Mucosa of gallbladder (tissue), 1 donor: ENCODE data around the gene MYOCD. TPM values are rescaled to one million over a fixed set of nuclear protein-coding genes. Genes with fewer than 3 reads are reported as not detected.
"Not testable (repeated sequence)": the region's sequence is repeated elsewhere in the genome, so short reads cannot be mapped to it uniquely, and the experiment has no call there.

Source experiments
- DNase-seq: peaks from one replicate; pipeline ENCODE4 v3.0.0-alpha.2; 2020; ENCODE audit warnings: low spot score
- total RNA-seq: library from RNA; stranded (reverse); gene quantifications from one replicate; pipeline ENCODE4 v1.2.1, GENCODE V29; 2021
- donor health status: DM: no; HTN: no; CAD: no.

Gene MYOCD, protein sequence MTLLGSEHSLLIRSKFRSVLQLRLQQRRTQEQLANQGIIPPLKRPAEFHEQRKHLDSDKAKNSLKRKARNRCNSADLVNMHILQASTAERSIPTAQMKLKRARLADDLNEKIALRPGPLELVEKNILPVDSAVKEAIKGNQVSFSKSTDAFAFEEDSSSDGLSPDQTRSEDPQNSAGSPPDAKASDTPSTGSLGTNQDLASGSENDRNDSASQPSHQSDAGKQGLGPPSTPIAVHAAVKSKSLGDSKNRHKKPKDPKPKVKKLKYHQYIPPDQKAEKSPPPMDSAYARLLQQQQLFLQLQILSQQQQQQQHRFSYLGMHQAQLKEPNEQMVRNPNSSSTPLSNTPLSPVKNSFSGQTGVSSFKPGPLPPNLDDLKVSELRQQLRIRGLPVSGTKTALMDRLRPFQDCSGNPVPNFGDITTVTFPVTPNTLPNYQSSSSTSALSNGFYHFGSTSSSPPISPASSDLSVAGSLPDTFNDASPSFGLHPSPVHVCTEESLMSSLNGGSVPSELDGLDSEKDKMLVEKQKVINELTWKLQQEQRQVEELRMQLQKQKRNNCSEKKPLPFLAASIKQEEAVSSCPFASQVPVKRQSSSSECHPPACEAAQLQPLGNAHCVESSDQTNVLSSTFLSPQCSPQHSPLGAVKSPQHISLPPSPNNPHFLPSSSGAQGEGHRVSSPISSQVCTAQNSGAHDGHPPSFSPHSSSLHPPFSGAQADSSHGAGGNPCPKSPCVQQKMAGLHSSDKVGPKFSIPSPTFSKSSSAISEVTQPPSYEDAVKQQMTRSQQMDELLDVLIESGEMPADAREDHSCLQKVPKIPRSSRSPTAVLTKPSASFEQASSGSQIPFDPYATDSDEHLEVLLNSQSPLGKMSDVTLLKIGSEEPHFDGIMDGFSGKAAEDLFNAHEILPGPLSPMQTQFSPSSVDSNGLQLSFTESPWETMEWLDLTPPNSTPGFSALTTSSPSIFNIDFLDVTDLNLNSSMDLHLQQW
- total RNA-seq, result 37.3 TPM

- peak; percentile 13 for DNase-seq
Observed at GRCh38 chr17:12665263-12666210, at the start of gene MYOCD. Gene MYOCD, plus strand, starts transcription at chr17:12665890. Its CDS starts 299 bp downstream, at chr17:12666189.

DNA sequence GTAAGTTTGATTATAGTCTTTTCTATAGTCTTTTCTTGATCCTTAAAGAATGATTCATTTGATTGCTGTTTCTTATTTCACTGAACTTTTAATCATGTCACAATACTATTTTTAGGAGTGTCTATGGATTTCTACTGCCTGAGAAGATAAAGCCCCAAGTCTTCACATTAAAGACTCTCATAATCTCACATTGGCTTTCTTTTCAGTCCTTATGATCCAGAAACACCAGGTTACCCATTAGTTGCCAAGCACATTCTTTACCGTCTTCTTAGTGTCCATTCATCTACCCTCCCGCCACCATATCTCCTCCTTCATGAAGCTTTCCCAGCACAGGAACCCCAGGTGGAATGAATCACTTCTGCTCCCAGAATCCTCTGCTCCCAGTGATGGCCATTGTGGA is 49.5 kb upstream of the MYOCD start:
- DNase-seq, result no peak

GRCh38 chr17:12618557-12618956 is 47.1 kb upstream of the MYOCD start:
- no peak for DNase-seq

GRCh38 chr17:12619459-12620199 is 46.1 kb upstream of the MYOCD start:
- no peak for DNase-seq

DNA sequence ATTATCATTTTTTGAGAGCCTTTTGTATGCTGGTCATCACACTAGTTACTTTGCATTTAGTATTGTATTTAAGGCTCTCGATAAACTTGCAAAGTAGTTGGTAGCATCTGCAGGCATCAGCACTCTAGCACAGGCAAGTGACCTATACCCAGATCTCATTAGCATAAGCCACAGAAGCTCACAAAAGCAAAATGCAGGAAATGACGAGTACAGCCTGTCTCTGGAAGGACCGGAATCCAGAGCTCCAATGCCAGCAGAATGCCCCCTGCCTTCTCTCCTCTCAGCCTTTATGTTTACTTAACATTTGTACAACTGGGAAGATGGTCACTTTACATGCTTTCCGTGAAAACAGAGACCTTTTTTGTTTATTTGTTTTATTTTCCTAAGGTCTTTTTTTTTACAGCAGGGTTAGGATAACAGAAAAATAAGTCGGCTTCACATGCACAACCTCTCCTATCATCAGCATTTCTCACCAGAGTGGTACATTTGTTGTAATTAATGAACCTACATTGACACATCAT is 45.4 kb upstream of the MYOCD start:
- no peak for DNase-seq

- DNase-seq, result no peak
Observed at GRCh38 chr17:12622726-12623125, 43.0 kb upstream of the MYOCD start.

- no peak for DNase-seq
Observed at GRCh38 chr17:12623220-12623848, 42.4 kb upstream of the MYOCD start.

GRCh38 chr17:12624211-12624610 is 41.5 kb upstream of the MYOCD start:
- no peak for DNase-seq

DNA sequence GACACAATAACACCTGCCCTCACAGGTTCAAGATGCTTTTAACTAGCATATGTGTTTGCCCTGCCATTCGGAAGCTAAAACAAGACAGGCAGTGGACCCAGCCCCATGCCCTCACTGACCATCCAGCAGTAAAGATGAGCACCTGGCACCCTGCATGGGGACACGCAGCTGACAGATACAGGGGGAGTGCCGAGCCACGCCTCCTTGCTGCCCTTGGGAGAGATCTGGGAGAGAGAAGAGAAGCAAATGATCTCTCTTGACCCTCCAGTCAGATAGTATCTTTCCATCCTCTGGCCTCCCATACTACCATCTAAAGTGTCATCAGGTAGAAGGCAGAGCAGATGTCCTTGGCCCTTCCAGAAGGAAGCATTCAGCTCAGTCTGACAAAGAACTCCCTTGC is 40.6 kb upstream of the MYOCD start:
- DNase-seq, result no peak

DNA sequence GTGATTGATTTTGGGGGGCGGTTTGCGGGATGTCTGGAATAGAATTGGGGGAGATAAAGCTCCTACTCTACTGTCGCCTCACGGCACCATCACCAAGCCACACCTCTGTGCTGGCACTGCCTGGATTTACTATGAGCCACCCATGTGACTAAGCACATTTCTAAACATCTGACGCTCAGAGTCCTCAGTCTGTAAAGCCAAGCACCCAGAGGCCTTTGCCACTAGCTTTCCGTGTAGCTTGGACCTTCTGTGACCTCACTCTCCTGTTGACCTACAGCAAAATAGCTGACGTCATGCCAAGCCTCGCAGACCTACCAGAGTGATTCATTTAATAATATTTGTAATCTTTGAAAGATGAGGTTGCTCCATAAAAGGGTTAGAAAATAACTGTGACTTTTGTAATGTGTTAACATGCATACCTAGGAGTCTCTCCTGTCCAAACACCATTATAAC is 38.5 kb upstream of the MYOCD start:
- peak; percentile 71 for DNase-seq

DNA sequence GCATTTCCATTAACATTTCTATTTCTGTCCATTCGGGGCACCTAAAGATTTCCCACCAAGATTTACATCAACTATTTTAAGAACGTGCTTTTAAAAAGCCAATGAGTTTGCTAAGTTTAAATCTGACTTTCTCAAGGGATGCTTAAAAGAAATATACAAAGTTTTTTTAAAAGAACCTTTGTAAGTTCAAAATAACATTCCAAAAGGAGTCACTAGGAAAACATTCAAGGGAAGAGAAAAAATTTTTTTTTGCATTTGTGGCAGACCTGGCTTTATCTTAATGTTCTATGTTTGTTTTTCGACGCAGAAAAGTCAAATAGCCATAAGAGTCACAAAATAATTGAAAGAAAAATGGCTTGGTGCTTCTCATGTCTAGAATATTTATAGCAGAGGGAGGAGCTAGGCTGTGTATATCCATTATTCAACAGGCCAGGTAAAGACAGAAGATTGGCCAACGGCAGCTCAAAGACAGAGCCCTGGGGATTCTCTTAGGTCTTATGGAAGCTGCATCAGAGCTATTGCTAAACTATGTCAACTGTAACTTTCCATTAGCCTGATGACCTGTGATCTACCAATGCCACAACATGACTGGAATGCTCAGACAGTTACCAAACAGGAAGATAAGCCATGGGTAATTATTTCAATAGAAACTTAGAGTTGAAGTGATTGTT is 37.8 kb upstream of the MYOCD start:
- DNase-seq, result no peak

GRCh38 chr17:12631076-12631475 is 34.6 kb upstream of the MYOCD start:
- DNase-seq, result no peak

DNA sequence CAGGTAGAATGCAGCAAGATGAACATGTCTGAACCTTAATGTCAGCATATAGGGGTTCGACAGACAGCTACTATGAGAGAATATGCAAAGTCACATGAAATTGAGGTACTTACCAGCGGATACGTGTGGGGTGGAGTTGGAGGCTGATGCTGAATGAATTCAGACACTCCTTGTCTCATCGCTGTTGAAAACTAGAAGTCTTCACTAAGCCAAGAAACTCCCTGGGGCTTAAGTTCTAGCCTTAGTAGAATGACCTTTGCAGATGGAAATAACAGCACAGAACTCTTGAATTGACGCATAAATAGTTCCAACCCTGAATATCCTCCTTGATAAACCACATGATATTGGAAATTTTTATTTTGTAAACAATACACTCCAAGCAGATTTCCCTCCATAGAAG is 32.9 kb upstream of the MYOCD start:
- DNase-seq, result no peak

- no peak for DNase-seq
Observed at GRCh38 chr17:12634789-12635414, 30.8 kb upstream of the MYOCD start.

DNA sequence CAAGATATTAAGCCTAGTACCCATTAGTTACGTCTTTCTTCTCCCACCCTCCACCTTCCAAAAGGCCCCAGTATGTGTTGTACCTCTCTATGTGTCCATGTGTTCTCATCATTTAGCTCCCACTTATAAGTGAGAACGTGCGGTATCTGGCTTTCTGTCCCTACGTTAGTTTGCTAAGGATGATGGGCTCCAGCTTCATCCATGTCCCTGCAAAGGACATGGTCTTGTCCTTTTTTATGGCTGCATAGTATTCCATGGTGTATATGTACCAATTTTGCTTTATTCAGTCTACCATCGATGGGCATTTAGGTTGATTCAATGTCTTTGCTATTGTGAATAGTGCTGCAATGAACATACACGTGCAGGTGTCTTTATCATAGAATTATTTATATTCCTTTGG is 29.7 kb upstream of the MYOCD start:
- not testable (repeated sequence) for DNase-seq

DNA sequence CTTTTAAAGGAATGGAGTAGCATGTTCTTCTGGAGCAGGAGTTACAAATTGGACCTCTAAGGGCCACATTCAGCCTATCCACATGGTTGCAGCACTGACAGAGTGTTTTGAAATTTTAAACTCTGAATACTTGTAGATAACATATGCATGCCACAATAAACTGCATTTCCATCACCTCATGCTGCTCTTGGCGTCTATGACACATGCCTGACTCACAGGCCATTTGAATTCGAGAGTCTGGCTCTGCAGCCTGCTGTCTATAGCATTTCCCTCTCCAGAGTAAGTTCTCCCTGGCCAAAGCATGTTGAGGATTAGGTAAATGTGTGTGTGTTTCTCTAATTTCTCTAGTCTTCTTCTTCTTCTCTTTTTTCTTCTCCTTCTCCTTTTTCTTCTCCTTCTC is 28.7 kb upstream of the MYOCD start:
- DNase-seq, result no peak

DNA sequence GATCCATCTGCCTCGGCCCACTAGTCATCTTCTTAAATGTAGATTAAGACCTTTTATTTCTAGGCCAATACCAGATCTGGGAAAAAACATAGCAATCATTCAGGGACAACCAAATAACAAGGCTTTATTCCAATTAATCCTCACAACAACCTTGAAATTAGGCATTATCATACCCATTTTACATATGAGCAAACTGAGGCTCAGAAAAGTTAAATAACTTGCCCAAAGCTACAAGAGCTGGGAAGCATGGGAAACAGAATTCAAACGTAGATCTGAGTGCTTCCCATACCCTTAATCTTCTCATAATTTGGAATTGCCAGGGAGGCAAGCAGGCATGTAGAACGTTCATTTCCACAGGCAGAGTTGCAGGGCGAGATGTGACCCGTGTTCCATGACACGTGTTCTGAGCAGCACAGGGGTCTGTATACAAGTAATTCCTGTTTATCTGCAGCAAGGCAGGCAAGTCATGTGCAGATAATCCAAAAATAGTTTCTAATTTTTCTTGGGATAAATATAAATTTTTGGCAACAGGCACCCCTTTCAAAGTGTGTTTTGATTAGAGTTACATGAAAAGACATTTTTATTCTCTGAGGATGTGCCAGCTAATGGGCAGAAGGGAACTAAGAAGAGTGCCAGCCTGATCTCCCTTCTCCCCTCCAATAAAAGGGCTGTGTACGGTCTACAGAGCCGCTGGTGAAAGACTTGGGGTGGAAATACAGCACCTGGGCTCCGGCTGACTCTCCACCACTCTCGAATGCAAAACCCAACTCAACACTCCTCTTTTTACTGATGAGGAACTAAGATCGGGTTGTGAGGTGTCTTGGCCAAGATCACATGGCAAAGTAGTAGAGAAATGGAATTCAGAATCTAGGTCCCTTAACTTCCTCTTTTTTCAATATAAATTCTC is 27.7 kb upstream of the MYOCD start:
- DNase-seq, result no peak

DNA sequence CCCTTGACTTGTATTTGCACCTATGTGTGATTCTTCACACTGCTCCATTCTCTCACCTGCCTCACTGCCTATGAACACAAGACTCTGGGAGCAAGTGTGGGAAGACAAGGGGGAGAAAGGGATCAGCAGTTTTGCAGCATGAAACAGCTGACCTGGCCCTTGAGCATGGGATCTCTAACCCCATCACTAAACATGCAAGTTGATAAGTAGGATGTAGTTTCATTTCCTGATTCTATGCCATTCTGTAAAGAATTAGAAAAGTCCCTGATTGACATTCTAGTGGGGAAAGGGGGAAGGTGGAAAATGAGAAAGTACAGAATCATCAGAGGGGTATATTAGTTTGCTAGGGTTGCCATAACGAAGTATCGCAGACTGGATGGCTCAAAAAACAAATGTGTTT is 25.3 kb upstream of the MYOCD start:
- no peak for DNase-seq
